Measurements from ENCODE around the gene NPBWR2.
"Not testable (repeated sequence)": the region's sequence is repeated elsewhere in the genome, so short reads cannot be mapped to it uniquely, and the experiment has no call there.

DNA sequence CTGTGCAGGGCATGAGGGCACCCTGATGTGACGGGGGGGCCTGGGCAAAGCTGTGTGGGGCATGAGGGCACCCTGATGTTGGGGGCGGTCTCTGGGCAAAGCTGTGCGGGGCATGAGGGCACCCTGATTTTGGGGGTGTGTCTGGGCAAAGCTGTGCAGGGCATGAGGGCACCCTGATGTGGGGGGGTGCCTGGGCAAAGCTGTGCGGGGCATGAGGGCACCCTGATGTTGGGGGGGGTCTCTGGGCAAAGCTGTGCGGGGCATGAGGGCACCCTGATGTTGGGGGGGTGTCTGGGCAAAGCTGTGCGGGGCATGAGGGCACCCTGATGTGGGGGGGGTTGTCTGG lies 10.0 kb upstream of the NPBWR2 start:
- TF ChIP-seq EZH2 (IDR thresholded peaks at IDR 0.05; ENCODE audit: low read length, missing control alignments): not testable (repeated sequence)
- TF ChIP-seq, protein P1, sequence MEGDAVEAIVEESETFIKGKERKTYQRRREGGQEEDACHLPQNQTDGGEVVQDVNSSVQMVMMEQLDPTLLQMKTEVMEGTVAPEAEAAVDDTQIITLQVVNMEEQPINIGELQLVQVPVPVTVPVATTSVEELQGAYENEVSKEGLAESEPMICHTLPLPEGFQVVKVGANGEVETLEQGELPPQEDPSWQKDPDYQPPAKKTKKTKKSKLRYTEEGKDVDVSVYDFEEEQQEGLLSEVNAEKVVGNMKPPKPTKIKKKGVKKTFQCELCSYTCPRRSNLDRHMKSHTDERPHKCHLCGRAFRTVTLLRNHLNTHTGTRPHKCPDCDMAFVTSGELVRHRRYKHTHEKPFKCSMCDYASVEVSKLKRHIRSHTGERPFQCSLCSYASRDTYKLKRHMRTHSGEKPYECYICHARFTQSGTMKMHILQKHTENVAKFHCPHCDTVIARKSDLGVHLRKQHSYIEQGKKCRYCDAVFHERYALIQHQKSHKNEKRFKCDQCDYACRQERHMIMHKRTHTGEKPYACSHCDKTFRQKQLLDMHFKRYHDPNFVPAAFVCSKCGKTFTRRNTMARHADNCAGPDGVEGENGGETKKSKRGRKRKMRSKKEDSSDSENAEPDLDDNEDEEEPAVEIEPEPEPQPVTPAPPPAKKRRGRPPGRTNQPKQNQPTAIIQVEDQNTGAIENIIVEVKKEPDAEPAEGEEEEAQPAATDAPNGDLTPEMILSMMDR (conservative IDR thresholded peaks at IDR 0.05 in 1 of 2, IDR thresholded peaks at IDR 0.05 in 1 of 2; ENCODE audit: low read depth in 1 of 2, low read length in 2 of 2): not testable (repeated sequence)
